Mesenchymal stem cell (in vitro differentiated cells and primary cell): ENCODE data around the gene GRM7.

ENCODE experiments used
- DNase-seq: peaks from one replicate; pipeline ENCODE4 v3.0.0-alpha.2; 2013
- H2AFZ ChIP-seq: one replicate; pipeline ENCODE4 v1.6.1; 2013; ENCODE audit warnings: low read depth, mild to moderate bottlenecking, control low read depth, inconsistent platforms, low read length, moderate library complexity
- H2AK5ac ChIP-seq: 2 replicates; pipeline ENCODE4 v1.6.1; 2013; ENCODE audit warnings: low read length, moderate library complexity, mild to moderate bottlenecking, inconsistent platforms; ENCODE audit not compliant: severe bottlenecking
- H2BK120ac ChIP-seq: one replicate; pipeline ENCODE4 v1.6.1; 2013; ENCODE audit warnings: low read depth, mild to moderate bottlenecking, inconsistent platforms, low read length, moderate library complexity
- H2BK12ac ChIP-seq, 2 experiments: one replicate each; pipeline ENCODE4 v1.6.1; 2013; ENCODE audit warnings: inconsistent platforms in 2 of 2, low read length in 2 of 2, mild to moderate bottlenecking in 2 of 2, moderate library complexity in 2 of 2, control low read depth in 1 of 2
- H2BK15ac ChIP-seq: one replicate; pipeline ENCODE4 v1.6.1; 2013; ENCODE audit warnings: mild to moderate bottlenecking, low read depth, inconsistent platforms; ENCODE audit not compliant: poor library complexity, severe bottlenecking
- H2BK5ac ChIP-seq: 2 replicates; pipeline ENCODE4 v1.6.1; 2013; ENCODE audit warnings: low read depth, mild to moderate bottlenecking, low read length, control low read depth, inconsistent platforms; ENCODE audit not compliant: poor library complexity, severe bottlenecking
- H3K14ac ChIP-seq, 2 experiments: one replicate each; pipeline ENCODE4 v1.6.1; 2013; ENCODE audit warnings: inconsistent platforms in 2 of 2, low read length in 2 of 2, control low read depth in 1 of 2, mild to moderate bottlenecking in 1 of 2, moderate library complexity in 1 of 2
- H3K18ac ChIP-seq, 2 experiments: one replicate each; pipeline ENCODE4 v1.6.1; 2013; ENCODE audit warnings: inconsistent platforms in 2 of 2, low read length in 2 of 2, control low read depth in 1 of 2, low read depth in 1 of 2, mild to moderate bottlenecking in 1 of 2
- H3K23ac ChIP-seq, 2 experiments: one replicate each; pipeline ENCODE4 v1.6.1; 2013; ENCODE audit warnings: inconsistent platforms in 2 of 2, low read length in 2 of 2, mild to moderate bottlenecking in 2 of 2, moderate library complexity in 2 of 2, control low read depth in 1 of 2
- H3K27ac ChIP-seq: 2 replicates; pipeline ENCODE4 v1.5.1; 2013; ENCODE audit warnings: mild to moderate bottlenecking, moderate library complexity, low read length, control low read depth, inconsistent platforms; ENCODE audit not compliant: poor library complexity, severe bottlenecking
- H3K27me3 ChIP-seq, 2 experiments: 2 replicates each; pipeline versions ENCODE4 v1.6.1 to v1.7.0; 2013; ENCODE audit warnings: low read length in 2 of 2, mild to moderate bottlenecking in 2 of 2, moderate library complexity in 2 of 2, control low read depth in 1 of 2, inconsistent platforms in 1 of 2; ENCODE audit not compliant: control insufficient read depth in 1 of 2, insufficient read depth in 1 of 2
- H3K36me3 ChIP-seq, 2 experiments: 2 replicates each; pipeline versions ENCODE4 v1.6.1 to v1.7.0; 2013; ENCODE audit warnings: low read length in 2 of 2, control low read depth in 1 of 2, inconsistent platforms in 1 of 2, low read depth in 1 of 2, mild to moderate bottlenecking in 1 of 2; ENCODE audit not compliant: insufficient read depth in 2 of 2, control insufficient read depth in 1 of 2
- H3K4ac ChIP-seq, 2 experiments: one replicate each; pipeline ENCODE4 v1.6.1; 2013; ENCODE audit warnings: inconsistent platforms in 2 of 2, low read length in 2 of 2, mild to moderate bottlenecking in 2 of 2, moderate library complexity in 2 of 2, control low read depth in 1 of 2, low read depth in 1 of 2
- H3K4me1 ChIP-seq: 2 replicates; pipeline ENCODE4 v1.6.1; 2013; ENCODE audit warnings: low read depth, low read length, control low read depth; ENCODE audit not compliant: control insufficient read depth, insufficient read depth
- H3K4me2 ChIP-seq: 2 replicates; pipeline ENCODE4 v1.6.1; 2013; ENCODE audit warnings: low read length, mild to moderate bottlenecking, inconsistent platforms; ENCODE audit not compliant: poor library complexity, severe bottlenecking
- H3K4me3 ChIP-seq, 2 experiments: 2 replicates each; pipeline versions ENCODE4 v1.5.1 to v1.7.0; 2013; ENCODE audit warnings: low read length in 2 of 2, mild to moderate bottlenecking in 2 of 2, control low read depth in 1 of 2, low read depth in 1 of 2; ENCODE audit not compliant: insufficient read depth in 1 of 2
- H3K79me1 ChIP-seq: replicated peaks from 2 replicates; pipeline ENCODE4 v1.6.1; 2013; ENCODE audit warnings: mild to moderate bottlenecking, control low read depth, low read length, inconsistent platforms; ENCODE audit not compliant: poor library complexity, severe bottlenecking
- H3K9ac ChIP-seq: 2 replicates; pipeline ENCODE4 v1.7.0; 2013; ENCODE audit warnings: mild to moderate bottlenecking, low read length, moderate library complexity
- H3K9me3 ChIP-seq: 2 replicates; pipeline ENCODE4 v1.7.0; 2013; ENCODE audit warnings: mild to moderate bottlenecking, low read length; ENCODE audit not compliant: control insufficient read depth
- H4K8ac ChIP-seq: one replicate; pipeline ENCODE4 v1.6.1; 2013; ENCODE audit warnings: inconsistent platforms, mild to moderate bottlenecking, low read length, moderate library complexity
- H4K91ac ChIP-seq: one replicate; pipeline ENCODE4 v1.6.1; 2013; ENCODE audit warnings: mild to moderate bottlenecking, low read length, inconsistent platforms
- WGBS: methylation state at CpG from one replicate; pipeline ENCODE4 v1.1.7; 2013; ENCODE audit warnings: mixed read lengths; 5-methylcytosine and 5-hydroxymethylcytosine counted together

GRM7 gene

GRCh38 chr3:7038394-7038793 is 177.5 kb downstream of the GRM7 start:
- H2BK5ac ChIP-seq = no peak overlapping the region
- no peak overlapping the region for H2BK12ac ChIP-seq
- no peaks in the 10 kb centered on the region for H3K4me1 ChIP-seq
- H3K79me1 ChIP-seq = no peaks in the 10 kb centered on the region
- H3K27ac ChIP-seq = no peak overlapping the region
- no peak overlapping the region for H3K4me3 ChIP-seq
- no peak overlapping the region for H2AK5ac ChIP-seq
- H3K9me3 ChIP-seq = peaks cover 9% of the 10 kb centered on the region
- no peak overlapping the region for H3K14ac ChIP-seq
- no peak overlapping the region for H2AFZ ChIP-seq
- no peak overlapping the region for H3K23ac ChIP-seq
- no peak overlapping the region for H2BK120ac ChIP-seq
- no peak overlapping the region for H4K8ac ChIP-seq
- H3K18ac ChIP-seq = no peak overlapping the region
- H3K27me3 ChIP-seq = no peaks in the 10 kb centered on the region
- H3K4me2 ChIP-seq = no peak overlapping the region
- H2BK15ac ChIP-seq = no peak overlapping the region
- no peak overlapping the region for H4K91ac ChIP-seq
- 79% methylated on average over 4 of the region's 4 CpGs for WGBS
- no peaks in the 10 kb centered on the region for H3K36me3 ChIP-seq
- DNase-seq = no peak
- no peak overlapping the region for H3K9ac ChIP-seq
- H3K4ac ChIP-seq = no peak overlapping the region

- no peak overlapping the region for H3K4me2 ChIP-seq
- H3K27ac ChIP-seq = no peak overlapping the region
- no peak for DNase-seq
- H3K4ac ChIP-seq = no peak overlapping the region
- H3K4me1 ChIP-seq = no peaks in the 10 kb centered on the region
- no peak overlapping the region for H4K8ac ChIP-seq
- H2BK12ac ChIP-seq = no peak overlapping the region
- no peak overlapping the region for H4K91ac ChIP-seq
- H2AK5ac ChIP-seq = no peak overlapping the region
- no peak overlapping the region for H2AFZ ChIP-seq
- peaks cover 12% of the 10 kb centered on the region for H3K9me3 ChIP-seq
- no peak overlapping the region for H2BK5ac ChIP-seq
- H3K23ac ChIP-seq = no peak overlapping the region
- no peaks in the 10 kb centered on the region for H3K79me1 ChIP-seq
- no peaks in the 10 kb centered on the region for H3K36me3 ChIP-seq
- H2BK120ac ChIP-seq = no peak overlapping the region
- no CpG with 5 or more reads among the region's 1 CpG for WGBS
- no peak overlapping the region for H3K14ac ChIP-seq
- H3K27me3 ChIP-seq = no peaks in the 10 kb centered on the region
- H3K18ac ChIP-seq = no peak overlapping the region
- H2BK15ac ChIP-seq = no peak overlapping the region
- H3K9ac ChIP-seq = no peak overlapping the region
- no peak overlapping the region for H3K4me3 ChIP-seq
Observed at GRCh38 chr3:7062714-7063113, 201.8 kb downstream of the GRM7 start.

- Histone ChIP-seq H3K4me1 (no peaks in the 10 kb centered on the region), H3K9ac (no peak overlapping the region), H2BK120ac (no peak overlapping the region), H2BK12ac (no peak overlapping the region), H3K18ac (no peak overlapping the region), H2BK15ac (no peak overlapping the region), H3K27ac (no peak overlapping the region), H3K27me3 (no peaks in the 10 kb centered on the region), H4K8ac (no peak overlapping the region), H3K23ac (no peak overlapping the region), H3K14ac (no peak overlapping the region), H3K4me3 (no peak overlapping the region), H3K79me1 (no peaks in the 10 kb centered on the region), H2BK5ac (no peak overlapping the region), H3K4me2 (no peak overlapping the region), H3K36me3 (no peaks in the 10 kb centered on the region), H2AFZ (no peak overlapping the region), H4K91ac (no peak overlapping the region), H2AK5ac (no peak overlapping the region), H3K9me3 (no peaks in the 10 kb centered on the region), H3K4ac (no peak overlapping the region)
- DNase-seq = no peak
- 77% methylated on average over 5 of the region's 6 CpGs for WGBS
Observed at GRCh38 chr3:7070461-7070860, 209.5 kb downstream of the GRM7 start.

DNA sequence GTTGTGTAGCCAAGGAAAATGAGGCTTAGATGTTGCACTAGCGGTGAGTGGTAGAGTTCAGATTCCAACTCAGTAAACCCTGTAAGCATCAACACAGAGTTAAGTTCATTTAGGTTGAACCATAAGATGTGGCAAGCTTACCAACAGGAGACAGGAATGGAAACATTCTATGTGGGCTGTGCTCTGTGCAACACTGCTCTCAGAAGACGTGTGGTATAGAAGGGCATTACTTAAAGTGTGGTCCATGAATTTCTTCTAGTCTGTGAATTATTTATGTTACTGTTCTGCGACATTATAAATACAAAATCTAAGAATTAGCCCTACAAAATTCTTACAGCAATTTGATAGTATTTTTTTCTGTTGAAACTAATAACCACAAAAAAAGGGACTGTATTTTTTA is 213.3 kb downstream of the GRM7 start:
- H2BK120ac ChIP-seq = no peak overlapping the region
- H2AFZ ChIP-seq = no peak overlapping the region
- H2BK15ac ChIP-seq = no peak overlapping the region
- H3K27ac ChIP-seq = no peak overlapping the region
- no peak overlapping the region for H4K91ac ChIP-seq
- no peak overlapping the region for H2AK5ac ChIP-seq
- no peaks in the 10 kb centered on the region for H3K27me3 ChIP-seq
- H3K18ac ChIP-seq = no peak overlapping the region
- H3K36me3 ChIP-seq = no peaks in the 10 kb centered on the region
- no peak overlapping the region for H3K4ac ChIP-seq
- no peaks in the 10 kb centered on the region for H3K79me1 ChIP-seq
- H2BK5ac ChIP-seq = no peak overlapping the region
- no peak overlapping the region for H3K23ac ChIP-seq
- H3K9ac ChIP-seq = no peak overlapping the region
- H3K14ac ChIP-seq = no peak overlapping the region
- H3K4me1 ChIP-seq = no peaks in the 10 kb centered on the region
- H3K4me2 ChIP-seq = no peak overlapping the region
- no peak overlapping the region for H4K8ac ChIP-seq
- no peak for DNase-seq
- no peak overlapping the region for H3K4me3 ChIP-seq
- H3K9me3 ChIP-seq = no peaks in the 10 kb centered on the region
- WGBS = 82% methylated on average over 1 of the region's 3 CpGs
- no peak overlapping the region for H2BK12ac ChIP-seq
